Measurements from ENCODE around the gene TEX10.

The TEX10 gene

GRCh38 chr9:100287186-100287585, 65.6 kb downstream of the TEX10 start:
- DNase-seq (ENCODE audit: low read depth): no peak
- no peak for TF ChIP-seq CTCF (IDR thresholded peaks at IDR 0.05; ENCODE audit: control insufficient read depth, extremely low read depth, insufficient read depth)
- H3K4me3 ChIP-seq (ENCODE audit: low read depth, low read length): no peak overlapping the region

- no peak for TF ChIP-seq CTCF (IDR thresholded peaks at IDR 0.05; ENCODE audit: control insufficient read depth, extremely low read depth, insufficient read depth)
- no peak for DNase-seq (ENCODE audit: low read depth)
These were observed 66.5 kb downstream of the TEX10 start for GRCh38 chr9:100286257-100286656.

GRCh38 chr9:100285601-100286000, 67.1 kb downstream of the TEX10 start:
- TF ChIP-seq CTCF (IDR thresholded peaks at IDR 0.05; ENCODE audit: control insufficient read depth, extremely low read depth, insufficient read depth): no peak

More at GRCh38 chr9:100286257-100286656, 66.5 kb downstream of the TEX10 start:
- no peak overlapping the region for H3K4me3 ChIP-seq (ENCODE audit: low read depth, low read length)

DNA sequence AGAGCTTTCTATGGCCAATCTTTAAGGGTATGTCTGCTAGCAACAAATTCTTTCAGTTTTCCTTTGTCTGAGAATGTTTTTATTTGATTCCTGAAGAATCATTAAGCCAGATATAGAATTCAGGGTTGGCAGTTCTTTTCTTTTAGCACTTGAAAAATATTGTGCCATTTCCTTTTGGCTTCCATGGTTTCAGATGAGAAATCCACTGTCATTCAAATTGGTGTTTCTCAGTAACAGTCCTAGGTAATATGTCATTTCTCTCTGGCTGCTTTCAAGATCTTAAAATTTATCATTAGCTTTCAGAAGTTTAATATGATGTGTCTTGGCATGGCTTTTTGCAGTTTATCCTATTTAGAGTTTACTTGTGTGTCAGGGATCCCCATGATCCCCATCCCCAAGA, 67.7 kb downstream of the TEX10 start:
- no peak overlapping the region for H3K4me3 ChIP-seq (ENCODE audit: low read depth, low read length)
- no peak for DNase-seq (ENCODE audit: low read depth)
- TF ChIP-seq CTCF (IDR thresholded peaks at IDR 0.05; ENCODE audit: control insufficient read depth, extremely low read depth, insufficient read depth): no peak

More at GRCh38 chr9:100285601-100286000, 67.1 kb downstream of the TEX10 start:
- no peak overlapping the region for H3K4me3 ChIP-seq (ENCODE audit: low read depth, low read length)
- DNase-seq (ENCODE audit: low read depth): peak; percentile 90

GRCh38 chr9:100284247-100284646, 68.5 kb downstream of the TEX10 start:
- no peak for TF ChIP-seq CTCF (IDR thresholded peaks at IDR 0.05; ENCODE audit: control insufficient read depth, extremely low read depth, insufficient read depth)
- H3K4me3 ChIP-seq (ENCODE audit: low read depth, low read length): no peak overlapping the region
- DNase-seq (ENCODE audit: low read depth): no peak

- H3K4me3 ChIP-seq (ENCODE audit: low read depth, low read length): no peak overlapping the region
- DNase-seq (ENCODE audit: low read depth): no peak
- no peak for TF ChIP-seq CTCF (IDR thresholded peaks at IDR 0.05; ENCODE audit: control insufficient read depth, extremely low read depth, insufficient read depth)
These were observed 70.4 kb downstream of the TEX10 start for GRCh38 chr9:100282388-100282719.

DNA sequence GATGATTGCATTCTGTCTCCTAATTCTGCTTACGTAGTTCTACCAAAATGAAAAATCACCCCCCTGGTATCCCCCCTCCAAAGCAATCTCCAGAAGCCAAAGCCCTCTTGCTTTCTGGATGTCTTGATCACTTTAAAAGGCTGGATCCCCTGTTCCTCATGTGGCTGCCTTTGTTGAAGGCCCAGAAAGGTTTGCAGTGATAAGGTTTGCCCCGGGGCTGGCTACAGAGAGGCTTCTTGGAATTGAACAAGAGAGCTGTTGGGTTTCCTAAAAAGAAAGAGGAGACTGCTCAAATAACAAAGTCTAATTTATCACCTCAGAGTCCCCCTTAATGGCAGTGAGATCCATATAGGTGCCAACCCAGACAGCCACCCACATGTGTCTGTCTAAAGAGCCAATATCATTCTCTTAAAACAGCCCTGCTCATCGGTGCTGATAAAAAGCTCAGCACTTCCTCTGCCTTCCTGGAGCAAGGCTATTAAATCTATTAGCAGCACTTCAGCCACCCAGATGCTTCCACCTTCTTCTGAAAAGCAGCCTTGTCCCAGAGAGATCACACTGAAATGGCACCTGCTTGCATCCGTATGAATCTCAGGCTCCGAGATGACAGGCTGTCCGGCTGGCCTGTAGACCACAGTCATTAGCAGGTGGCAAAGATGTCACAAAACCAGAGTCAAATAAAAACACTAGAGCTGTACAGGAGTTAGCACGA, 70.9 kb downstream of the TEX10 start:
- no peak for DNase-seq (ENCODE audit: low read depth)
- no peak overlapping the region for H3K4me3 ChIP-seq (ENCODE audit: low read depth, low read length)
- TF ChIP-seq CTCF (IDR thresholded peaks at IDR 0.05; ENCODE audit: control insufficient read depth, extremely low read depth, insufficient read depth): no peak

Data from LNCaP clone FGC (cell line).